NCI-H446 treated with DMSO at 0.1 percent for 48 hours (cell line): ENCODE measurements around the gene MYO9B.
"Not testable (repeated sequence)": the region's sequence is repeated elsewhere in the genome, so short reads cannot be mapped to it uniquely, and the experiment has no call there.

Experiments
- DNase-seq: peaks from one replicate; lab custom pipeline; 2025; lab: John Stamatoyannopoulos, UW

MYO9B gene

DNA sequence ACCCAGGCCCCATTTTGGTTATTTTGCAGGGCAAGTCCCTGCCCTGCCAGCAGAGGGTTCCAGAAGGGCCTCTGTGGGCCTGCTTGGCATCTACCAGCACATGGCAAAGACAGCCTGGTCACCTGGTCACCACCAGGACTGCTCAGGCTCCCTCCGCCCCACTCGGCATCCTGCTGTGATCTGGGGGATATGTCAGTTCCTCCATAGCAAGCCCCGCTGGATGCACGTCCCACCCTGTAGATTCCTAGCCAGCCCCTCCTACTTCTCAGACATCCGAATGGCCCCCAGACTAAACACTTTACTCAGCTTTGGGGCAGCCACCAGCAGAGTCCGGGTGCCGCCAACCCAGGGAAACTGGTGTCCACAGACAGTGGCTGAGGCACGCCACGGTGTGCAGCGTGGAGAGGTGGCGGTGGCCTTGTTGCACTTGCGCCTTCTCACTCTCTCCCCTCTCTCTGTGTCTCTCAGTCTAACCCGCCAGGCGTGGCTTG is 107.7 kb downstream of the MYO9B start:
- DNase-seq, result no peak

DNA sequence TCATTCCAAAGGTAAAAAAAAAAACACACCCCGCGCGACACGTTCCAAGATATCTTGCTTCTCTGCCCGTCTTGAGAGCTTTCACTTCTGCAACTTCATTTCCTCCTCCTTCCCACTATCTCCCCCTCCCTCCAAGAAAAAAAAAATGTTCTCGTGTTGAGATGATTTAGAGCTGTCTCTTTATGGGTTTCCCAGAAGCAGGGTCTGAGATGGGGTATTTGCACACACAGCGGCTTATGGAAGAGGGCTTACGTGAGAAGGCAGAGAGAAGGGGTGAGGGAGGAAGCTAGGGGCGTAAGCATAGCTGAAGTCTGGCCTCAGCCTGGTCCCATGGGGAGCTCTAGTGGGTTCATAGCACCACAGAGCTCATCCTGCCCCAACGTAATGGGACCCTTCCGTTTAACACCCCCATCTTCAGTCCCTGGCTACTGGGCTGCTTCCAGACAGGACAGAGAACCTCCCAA is 108.3 kb downstream of the MYO9B start:
- no peak for DNase-seq

DNA sequence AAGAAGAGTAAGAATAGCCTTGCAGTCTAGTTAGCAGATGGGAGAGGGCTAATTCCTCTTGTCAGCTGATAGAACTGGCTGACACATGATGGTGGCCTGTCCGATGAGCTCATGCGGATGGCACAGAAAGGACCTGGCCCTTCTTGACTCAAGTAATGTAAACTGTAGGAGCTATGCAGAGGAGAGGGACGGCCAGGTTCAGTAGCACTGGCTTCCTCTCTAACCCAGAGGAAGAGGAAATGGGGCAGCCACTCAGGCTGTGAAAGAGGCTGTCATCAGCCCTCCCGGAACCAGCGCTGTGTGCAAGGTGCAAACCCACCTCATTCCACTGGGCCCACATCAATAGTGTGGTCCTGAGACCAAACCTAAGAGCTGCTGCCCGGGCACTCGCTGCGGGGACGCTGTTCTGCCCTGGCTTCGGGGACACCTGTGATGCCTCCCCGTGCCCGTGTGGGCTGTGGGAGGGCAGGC is 108.8 kb downstream of the MYO9B start:
- no peak for DNase-seq

DNA sequence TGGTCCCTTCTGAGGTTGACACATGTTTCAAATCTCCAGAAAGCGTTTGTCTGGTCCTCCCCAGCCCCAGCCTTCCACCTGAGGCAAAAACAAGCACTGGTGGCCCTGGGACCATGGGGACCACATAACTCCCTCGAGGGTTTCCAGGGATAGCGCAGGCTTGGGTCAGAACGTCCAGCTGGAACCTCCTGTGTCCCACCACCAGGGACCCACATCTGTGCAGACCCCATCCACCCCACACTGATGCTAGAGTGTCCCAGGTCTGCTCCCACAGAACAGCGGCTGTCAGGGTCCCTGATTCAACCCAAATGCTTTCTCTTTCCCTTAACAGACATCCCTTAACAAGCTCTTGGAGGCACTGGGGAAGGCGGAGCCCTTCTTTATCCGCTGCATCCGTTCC is 110.0 kb downstream of the MYO9B start:
- DNase-seq, result no peak

GRCh38 chr19:17191736-17192135 is 116.2 kb downstream of the MYO9B start:
- DNase-seq, result not testable (repeated sequence)

- no peak for DNase-seq
Observed at GRCh38 chr19:17192751-17193150, 117.2 kb downstream of the MYO9B start.

- no peak for DNase-seq
Observed at GRCh38 chr19:17194608-17195007, 119.0 kb downstream of the MYO9B start.

- DNase-seq, result no peak
Observed at GRCh38 chr19:17195106-17195505, 119.5 kb downstream of the MYO9B start.

DNA sequence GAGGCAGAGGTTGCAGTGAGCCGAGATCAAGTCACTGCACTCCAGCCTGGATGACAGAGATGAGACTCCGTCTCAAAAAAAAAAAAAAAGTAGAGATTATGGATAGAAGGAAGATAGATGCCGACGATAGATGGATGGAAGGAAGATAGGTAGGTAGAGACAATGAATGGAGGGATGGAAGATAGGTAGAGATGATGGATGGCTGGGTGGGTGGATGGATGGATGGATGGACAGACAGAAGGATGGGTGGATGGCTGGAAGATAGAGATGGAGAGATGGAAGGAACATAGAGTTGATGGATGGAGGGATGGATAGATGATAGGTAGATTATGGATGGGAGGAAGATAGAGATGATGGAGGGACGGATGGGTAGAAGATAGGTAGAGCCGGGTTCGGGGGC is 121.0 kb downstream of the MYO9B start:
- DNase-seq, result no peak

GRCh38 chr19:17197666-17198065 is 122.1 kb downstream of the MYO9B start:
- no peak for DNase-seq

- no peak for DNase-seq
Observed at GRCh38 chr19:17200408-17201079, 125.0 kb downstream of the MYO9B start.

DNA sequence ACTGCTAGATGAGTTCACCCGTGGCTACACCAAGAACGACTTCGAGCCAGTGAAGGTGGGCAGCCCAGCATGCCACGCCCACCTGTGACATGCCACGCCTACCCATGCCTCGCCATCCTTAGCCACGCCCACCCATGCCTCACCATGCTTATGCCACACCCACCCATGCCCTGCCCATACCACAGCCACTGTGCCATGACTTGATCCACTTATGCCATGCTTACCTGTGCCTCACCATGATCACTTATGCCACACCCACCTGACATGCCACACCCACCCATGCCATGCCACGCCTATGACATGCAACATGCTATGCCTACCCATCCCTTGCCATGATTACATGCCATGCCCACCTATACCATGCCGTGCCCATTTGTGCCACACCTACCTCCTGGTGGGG is 126.7 kb downstream of the MYO9B start:
- DNase-seq, result no peak

GRCh38 chr19:17202713-17203112 is 127.1 kb downstream of the MYO9B start:
- DNase-seq, result no peak

GRCh38 chr19:17205237-17206140 is 129.9 kb downstream of the MYO9B start:
- no peak for DNase-seq

GRCh38 chr19:17206736-17207581 is 131.4 kb downstream of the MYO9B start:
- DNase-seq, result no peak

DNA sequence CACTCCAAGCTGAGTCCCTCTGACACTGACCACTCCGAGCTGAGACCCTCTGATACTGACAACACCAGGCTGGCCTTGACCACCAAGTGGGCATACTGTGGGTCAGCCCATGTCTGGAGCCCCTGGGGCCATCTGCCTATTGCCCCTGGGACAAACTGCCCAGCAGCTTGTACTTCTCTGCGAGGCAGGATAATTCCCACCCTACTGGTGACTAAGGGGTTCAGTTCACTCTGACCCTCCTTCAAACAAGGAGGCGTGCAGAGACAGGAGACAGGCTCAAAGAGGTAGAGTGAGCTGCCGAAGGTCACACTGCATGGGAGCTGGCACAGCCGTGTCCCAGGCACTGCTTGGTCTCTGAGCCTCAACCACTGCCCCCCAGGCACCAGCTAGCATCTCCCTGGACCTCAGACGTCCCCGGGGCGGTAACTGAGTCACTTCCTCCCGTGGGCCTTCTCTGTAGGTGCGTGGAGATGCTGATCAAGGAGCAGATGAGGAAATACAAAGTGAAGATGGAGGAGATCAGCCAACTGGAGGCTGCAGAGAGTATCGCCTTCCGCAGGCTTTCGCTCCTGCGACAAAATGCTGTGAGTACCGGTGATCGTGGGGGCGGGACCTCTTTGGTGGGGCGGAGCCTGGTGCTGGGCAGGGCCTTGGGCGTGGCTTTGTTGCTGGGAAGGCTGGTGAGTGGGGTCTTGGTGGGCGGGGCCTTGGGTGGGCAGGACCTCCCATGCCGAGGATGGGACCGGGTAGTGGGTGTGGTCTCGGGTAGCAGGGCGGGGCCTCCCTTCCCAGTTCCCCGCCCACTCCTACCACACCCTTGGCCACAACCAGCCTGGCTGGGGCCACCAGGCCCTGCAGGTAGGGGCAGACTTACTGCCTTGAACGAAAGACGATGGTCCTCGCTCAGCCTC is 133.8 kb downstream of the MYO9B start:
- DNase-seq, result no peak

GRCh38 chr19:17210296-17210695 is 134.7 kb downstream of the MYO9B start:
- no peak for DNase-seq

GRCh38 chr19:17211547-17212446 is 136.2 kb downstream of the MYO9B start:
- DNase-seq, result no peak

GRCh38 chr19:17213334-17213733 is 137.8 kb downstream of the MYO9B start:
- DNase-seq, result no peak
